ENCODE measurements around the gene MRPS11.
A peak's percentile ranks its signal among the peaks of the same experiment; 100 is the strongest.

Gene MRPS11

GRCh38 chr15:88479169-88479568 lies 11.7 kb downstream of the MRPS11 start:
- no peak overlapping the region for H3K4me3 ChIP-seq (ENCODE audit: low read depth, low read length)
- TF ChIP-seq CTCF (IDR thresholded peaks at IDR 0.05; ENCODE audit: low read depth, low read length) = no peak
- TF ChIP-seq MYC (IDR thresholded peaks at IDR 0.05; ENCODE audit: low read depth, low read length) = no peak
- TF ChIP-seq MAX (IDR thresholded peaks at IDR 0.05; ENCODE audit: low read depth, low read length) = no peak
- no peak for TF ChIP-seq POLR2A (IDR thresholded peaks at IDR 0.05; ENCODE audit: extremely low read depth, insufficient read length)
- DNase-seq (ENCODE audit: low read depth) = no peak

GRCh38 chr15:88480981-88481380 lies 13.5 kb downstream of the MRPS11 start:
- no peak for TF ChIP-seq CTCF (IDR thresholded peaks at IDR 0.05; ENCODE audit: low read depth, low read length)
- no peak for TF ChIP-seq MYC (IDR thresholded peaks at IDR 0.05; ENCODE audit: low read depth, low read length)
- no peak for TF ChIP-seq MAX (IDR thresholded peaks at IDR 0.05; ENCODE audit: low read depth, low read length)
- no peak for TF ChIP-seq POLR2A (IDR thresholded peaks at IDR 0.05; ENCODE audit: extremely low read depth, insufficient read length)
- no peak for DNase-seq (ENCODE audit: low read depth)
- no peak overlapping the region for H3K4me3 ChIP-seq (ENCODE audit: low read depth, low read length)

- no peak for DNase-seq (ENCODE audit: low read depth)
- TF ChIP-seq POLR2A (IDR thresholded peaks at IDR 0.05; ENCODE audit: extremely low read depth, insufficient read length) = no peak
- no peak for TF ChIP-seq CTCF (IDR thresholded peaks at IDR 0.05; ENCODE audit: low read depth, low read length)
- no peak for TF ChIP-seq MYC (IDR thresholded peaks at IDR 0.05; ENCODE audit: low read depth, low read length)
- TF ChIP-seq MAX (IDR thresholded peaks at IDR 0.05; ENCODE audit: low read depth, low read length) = no peak
- H3K4me3 ChIP-seq (ENCODE audit: low read depth, low read length) = no peak overlapping the region
These were observed 14.8 kb downstream of the MRPS11 start for GRCh38 chr15:88482263-88482662.

- TF ChIP-seq MAX (IDR thresholded peaks at IDR 0.05; ENCODE audit: low read depth, low read length) (no peak), MYC (IDR thresholded peaks at IDR 0.05; ENCODE audit: low read depth, low read length) (no peak), CTCF (IDR thresholded peaks at IDR 0.05; ENCODE audit: low read depth, low read length) (no peak), POLR2A (IDR thresholded peaks at IDR 0.05; ENCODE audit: extremely low read depth, insufficient read length) (no peak)
- peak; percentile 80 for DNase-seq (ENCODE audit: low read depth)
- no peak overlapping the region for H3K4me3 ChIP-seq (ENCODE audit: low read depth, low read length)
These were observed 17.3 kb downstream of the MRPS11 start for GRCh38 chr15:88484682-88485331.

GRCh38 chr15:88487178-88487795 lies 19.8 kb downstream of the MRPS11 start:
- H3K4me3 ChIP-seq (ENCODE audit: low read depth, low read length) = no peak overlapping the region
- TF ChIP-seq CTCF (IDR thresholded peaks at IDR 0.05; ENCODE audit: low read depth, low read length) (no peak), MAX (IDR thresholded peaks at IDR 0.05; ENCODE audit: low read depth, low read length) (no peak), MYC (IDR thresholded peaks at IDR 0.05; ENCODE audit: low read depth, low read length) (no peak), POLR2A (IDR thresholded peaks at IDR 0.05; ENCODE audit: extremely low read depth, insufficient read length) (no peak)
- no peak for DNase-seq (ENCODE audit: low read depth)

Measured in NB4 (cell line).